GM18519 (cell line): ENCODE results near the gene SNTG2.

ENCODE experiments used
- ATAC-seq: cut with Tn5 transposase; IDR thresholded peaks from one replicate; pipeline ENCODE4 v1.9.1; 2021; ENCODE audit warnings: mild to moderate bottlenecking, moderate library complexity; ENCODE audit not compliant: unreplicated experiment, low FRiP score

Gene SNTG2

GRCh38 chr2:1253629-1254028 is 303.0 kb downstream of the SNTG2 start:
- no peak for ATAC-seq

GRCh38 chr2:1254662-1255343 is 304.2 kb downstream of the SNTG2 start:
- ATAC-seq = no peak

GRCh38 chr2:1256632-1257324 is 306.1 kb downstream of the SNTG2 start:
- ATAC-seq = no peak

- ATAC-seq = no peak
Measured at GRCh38 chr2:1257334-1257733, 306.7 kb downstream of the SNTG2 start.

- ATAC-seq = no peak
Measured at GRCh38 chr2:1259746-1260145, 309.1 kb downstream of the SNTG2 start.

- ATAC-seq = no peak
Measured at GRCh38 chr2:1262609-1263008, 312.0 kb downstream of the SNTG2 start.

GRCh38 chr2:1265454-1265853 is 314.8 kb downstream of the SNTG2 start:
- no peak for ATAC-seq

- ATAC-seq = no peak
Measured at GRCh38 chr2:1266351-1266750, 315.7 kb downstream of the SNTG2 start.

- no peak for ATAC-seq
Measured at GRCh38 chr2:1268034-1268433, 317.4 kb downstream of the SNTG2 start.

GRCh38 chr2:1269812-1270211 is 319.2 kb downstream of the SNTG2 start:
- ATAC-seq = no peak

GRCh38 chr2:1272835-1273234 is 322.2 kb downstream of the SNTG2 start:
- ATAC-seq = no peak

GRCh38 chr2:1277634-1278033 is 327.0 kb downstream of the SNTG2 start:
- no peak for ATAC-seq

GRCh38 chr2:1278125-1278524 is 327.5 kb downstream of the SNTG2 start:
- no peak for ATAC-seq

GRCh38 chr2:1278861-1279260 is 328.2 kb downstream of the SNTG2 start:
- ATAC-seq = no peak

- no peak for ATAC-seq
Measured at GRCh38 chr2:1282552-1282951, 331.9 kb downstream of the SNTG2 start.

GRCh38 chr2:1283020-1283801 is 332.6 kb downstream of the SNTG2 start:
- no peak for ATAC-seq

- no peak for ATAC-seq
Measured at GRCh38 chr2:1283871-1284270, 333.2 kb downstream of the SNTG2 start.

- no peak for ATAC-seq
Measured at GRCh38 chr2:1286929-1287328, 336.3 kb downstream of the SNTG2 start.

GRCh38 chr2:1287427-1287826 is 336.8 kb downstream of the SNTG2 start:
- ATAC-seq = no peak

- no peak for ATAC-seq
Measured at GRCh38 chr2:1294900-1295299, 344.3 kb downstream of the SNTG2 start.

GRCh38 chr2:1295740-1296139 is 345.1 kb downstream of the SNTG2 start:
- ATAC-seq = no peak
